ENCODE measurements around the gene BGLAP.

Gene BGLAP

GRCh38 chr1:156238248-156238647, 3.7 kb upstream of the BGLAP start:
- H3K27ac ChIP-seq: no peak overlapping the region
- H3K27me3 ChIP-seq (ENCODE audit: insufficient read depth, low read depth, severe bottlenecking): no peaks in the 10 kb centered on the region
- H3K36me3 ChIP-seq: peaks cover 76% of the 10 kb centered on the region
- H3K9me3 ChIP-seq (ENCODE audit: severe bottlenecking): no peaks in the 10 kb centered on the region
- no peak for TF ChIP-seq CTCF (IDR thresholded peaks at IDR 0.05; ENCODE audit: low read depth, low read length)
- no peak overlapping the region for H3K4me3 ChIP-seq (ENCODE audit: low read depth, low read length)
- no peak for DNase-seq

- no peak overlapping the region for H3K4me3 ChIP-seq (ENCODE audit: low read depth, low read length)
- H3K27me3 ChIP-seq (ENCODE audit: insufficient read depth, low read depth, severe bottlenecking): peaks cover 11% of the 10 kb centered on the region
- no peak for DNase-seq
- no peaks in the 10 kb centered on the region for H3K9me3 ChIP-seq (ENCODE audit: severe bottlenecking)
- no peak overlapping the region for H3K27ac ChIP-seq
- H3K36me3 ChIP-seq: peaks cover 48% of the 10 kb centered on the region
- TF ChIP-seq CTCF (IDR thresholded peaks at IDR 0.05; ENCODE audit: low read depth, low read length): no peak
These were observed 623 bp upstream of the BGLAP start for GRCh38 chr1:156241311-156241811.

- Histone ChIP-seq H3K36me3 (peaks cover 34% of the 10 kb centered on the region), H3K4me3 (ENCODE audit: low read depth, low read length) (no peak overlapping the region), H3K27me3 (ENCODE audit: insufficient read depth, low read depth, severe bottlenecking) (peaks cover 11% of the 10 kb centered on the region), H3K27ac (no peak overlapping the region), H3K9me3 (ENCODE audit: severe bottlenecking) (no peaks in the 10 kb centered on the region)
- no peak for TF ChIP-seq CTCF (IDR thresholded peaks at IDR 0.05; ENCODE audit: low read depth, low read length)
- DNase-seq: no peak
These were observed 754 bp downstream of the BGLAP start for GRCh38 chr1:156242738-156243137.

GRCh38 chr1:156244126-156244525, 2.1 kb downstream of the BGLAP start:
- Histone ChIP-seq H3K9me3 (ENCODE audit: severe bottlenecking) (no peaks in the 10 kb centered on the region), H3K36me3 (peaks cover 25% of the 10 kb centered on the region), H3K27me3 (ENCODE audit: insufficient read depth, low read depth, severe bottlenecking) (peaks cover 11% of the 10 kb centered on the region), H3K4me3 (ENCODE audit: low read depth, low read length) (no peak overlapping the region), H3K27ac (no peak overlapping the region)
- TF ChIP-seq CTCF (IDR thresholded peaks at IDR 0.05; ENCODE audit: low read depth, low read length): no peak
- DNase-seq: no peak

GRCh38 chr1:156244712-156245111, 2.7 kb downstream of the BGLAP start:
- peaks cover 11% of the 10 kb centered on the region for H3K27me3 ChIP-seq (ENCODE audit: insufficient read depth, low read depth, severe bottlenecking)
- TF ChIP-seq CTCF (IDR thresholded peaks at IDR 0.05; ENCODE audit: low read depth, low read length): no peak

More at GRCh38 chr1:156244712-156245111, 2.7 kb downstream of the BGLAP start:
- Histone ChIP-seq H3K27ac (no peak overlapping the region), H3K9me3 (ENCODE audit: severe bottlenecking) (no peaks in the 10 kb centered on the region), H3K4me3 (ENCODE audit: low read depth, low read length) (no peak overlapping the region), H3K36me3 (peaks cover 24% of the 10 kb centered on the region)
- no peak for DNase-seq
